HL-60 (cell line): ENCODE data around the gene SLC6A13.

Experiments used
- DNase-seq, 2 experiments: peaks; one replicate each; pipeline ENCODE4 v3.0.0-alpha.2; 2010 to 2020; ENCODE audit warnings: low read depth in 1 of 2, low spot score in 1 of 2
- H3K27ac ChIP-seq: fragments of 250-450 bp; sonication (Bioruptor Pico); replicated peaks from 2 replicates; pipeline ENCODE4 v1.5.1; 2020; ENCODE audit warnings: mild to moderate bottlenecking, moderate library complexity
- H3K27me3 ChIP-seq: fragments of 250-450 bp; sonication (Bioruptor Pico); 2 replicates; pipeline ENCODE4 v1.5.1; 2021; ENCODE audit warnings: mild to moderate bottlenecking, moderate library complexity; ENCODE audit not compliant: insufficient read depth, poor library complexity, severe bottlenecking
- H3K4me3 ChIP-seq: replicated peaks from 2 replicates; pipeline ENCODE4 v1.5.1; 2011; ENCODE audit warnings: mild to moderate bottlenecking, control low read depth, low read length; ENCODE audit not compliant: insufficient read depth
- GABPA ChIP-seq: IDR thresholded peaks from 2 replicates; pipeline ENCODE4 v1.6.1; 2012; ENCODE audit warnings: low read depth
- POLR2AphosphoS5 ChIP-seq: IDR thresholded peaks from 2 replicates; pipeline ENCODE4 v1.6.1; 2012; ENCODE audit warnings: low read depth
- REST ChIP-seq: IDR thresholded peaks from 2 replicates; pipeline ENCODE4 v1.6.1; 2012; ENCODE audit warnings: low read depth; ENCODE audit not compliant: insufficient replicate concordance
- SPI1 ChIP-seq: IDR thresholded peaks from 2 replicates; pipeline ENCODE4 v1.6.1; 2012; ENCODE audit warnings: low read depth, mild to moderate bottlenecking, borderline replicate concordance
- TF ChIP-seq, protein P1 (sequence below): IDR thresholded peaks from one replicate; pipeline ENCODE4 v1.5.1; 2011; ENCODE audit warnings: low read length, control low read depth, inconsistent platforms; ENCODE audit not compliant: insufficient read depth

The SLC6A13 gene

GRCh38 chr12:209851-210250 lies 52.8 kb downstream of the SLC6A13 start:
- no peak overlapping the region for H3K4me3 ChIP-seq
- no peak for TF ChIP-seq REST
- TF ChIP-seq GABPA = no peak
- TF ChIP-seq, protein P1, sequence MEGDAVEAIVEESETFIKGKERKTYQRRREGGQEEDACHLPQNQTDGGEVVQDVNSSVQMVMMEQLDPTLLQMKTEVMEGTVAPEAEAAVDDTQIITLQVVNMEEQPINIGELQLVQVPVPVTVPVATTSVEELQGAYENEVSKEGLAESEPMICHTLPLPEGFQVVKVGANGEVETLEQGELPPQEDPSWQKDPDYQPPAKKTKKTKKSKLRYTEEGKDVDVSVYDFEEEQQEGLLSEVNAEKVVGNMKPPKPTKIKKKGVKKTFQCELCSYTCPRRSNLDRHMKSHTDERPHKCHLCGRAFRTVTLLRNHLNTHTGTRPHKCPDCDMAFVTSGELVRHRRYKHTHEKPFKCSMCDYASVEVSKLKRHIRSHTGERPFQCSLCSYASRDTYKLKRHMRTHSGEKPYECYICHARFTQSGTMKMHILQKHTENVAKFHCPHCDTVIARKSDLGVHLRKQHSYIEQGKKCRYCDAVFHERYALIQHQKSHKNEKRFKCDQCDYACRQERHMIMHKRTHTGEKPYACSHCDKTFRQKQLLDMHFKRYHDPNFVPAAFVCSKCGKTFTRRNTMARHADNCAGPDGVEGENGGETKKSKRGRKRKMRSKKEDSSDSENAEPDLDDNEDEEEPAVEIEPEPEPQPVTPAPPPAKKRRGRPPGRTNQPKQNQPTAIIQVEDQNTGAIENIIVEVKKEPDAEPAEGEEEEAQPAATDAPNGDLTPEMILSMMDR = no peak
- TF ChIP-seq SPI1 = no peak
- no peak for TF ChIP-seq POLR2AphosphoS5
- H3K27me3 ChIP-seq = peaks cover 5% of the 10 kb centered on the region
- DNase-seq = no peak
- H3K27ac ChIP-seq = no peak overlapping the region

- Histone ChIP-seq H3K27ac (no peak overlapping the region), H3K27me3 (peaks cover 9% of the 10 kb centered on the region), H3K4me3 (no peak overlapping the region)
- TF ChIP-seq POLR2AphosphoS5 (no peak), SPI1 (no peak), GABPA (no peak), REST (no peak)
- TF ChIP-seq, protein P1 = no peak
- no peak for DNase-seq
Observed at GRCh38 chr12:209246-209645, 53.4 kb downstream of the SLC6A13 start.

GRCh38 chr12:208813-209212 lies 53.8 kb downstream of the SLC6A13 start:
- Histone ChIP-seq H3K27me3 (peaks cover 13% of the 10 kb centered on the region), H3K27ac (no peak overlapping the region), H3K4me3 (no peak overlapping the region)
- DNase-seq = no peak
- TF ChIP-seq, protein P1 = no peak
- TF ChIP-seq POLR2AphosphoS5 (no peak), SPI1 (no peak), GABPA (no peak), REST (no peak)
